GM12878 (cell line): Measurements from ENCODE around the gene INSRR. TPM values are rescaled to one million over a fixed set of nuclear protein-coding genes. Genes with fewer than 3 reads are reported as not detected.
A peak's percentile ranks its signal among the peaks of the same experiment; 100 is the strongest.

Experiments
- ATAC-seq: fragments of 200-7000 bp; cut with Tn5 transposase; 3 replicates; pipeline ENCODE4 v1.9.1; 2020; ENCODE audit warnings: mild to moderate bottlenecking, moderate library complexity
- BruUV-seq: library from RNA; stranded (reverse); fragments of 400-500 nt; replicated peaks from 2 replicates; lab custom pipeline; 2021; lab: Mats Ljungman, UMichigan
- CTCF ChIA-PET: fragments of 300-600 bp; sonication (Branson Sonifier 250); formaldehyde crosslinking; extraction: SDS; loops from one replicate; lab custom pipeline; 2021; ENCODE audit warnings: inconsistent platforms; lab: Yijun Ruan, JAX
- POLR2A ChIA-PET: fragments of 350-600 bp; formaldehyde crosslinking; extraction: SDS; loops from one replicate; lab custom pipeline; 2021; ENCODE audit warnings: inconsistent platforms; lab: Charles Lee
- RAD21 ChIA-PET: fragments of 300-600 bp; sonication (Branson Sonifier 250); formaldehyde crosslinking; loops from one replicate; lab custom pipeline; 2023; ENCODE audit warnings: antibody characterized with exemption; ENCODE audit not compliant: unreplicated experiment; lab: Charles Lee
- SMC1A ChIA-PET: fragments of 300-600 bp; sonication (Branson Sonifier 250); formaldehyde crosslinking; loops from one replicate; lab custom pipeline; 2023; ENCODE audit not compliant: unreplicated experiment, uncharacterized antibody; lab: Charles Lee
- DNase-seq: peaks from one replicate; pipeline ENCODE4 v3.0.0-alpha.2; 2011; ENCODE audit warnings: low read depth, low spot score
- FAIRE-seq: peaks from 3 replicates; lab custom pipeline; 2011; peaks lifted over from hg19 to GRCh38; lab: Jason Lieb, UNC
- H2AFZ ChIP-seq: 2 replicates; pipeline ENCODE4 v1.6.0; 2011; ENCODE audit warnings: low read depth, low read length, control low read depth; ENCODE audit not compliant: control insufficient read depth
- H3K27ac ChIP-seq: 2 replicates; pipeline ENCODE4 v1.5.1; 2011; ENCODE audit warnings: control low read depth; ENCODE audit not compliant: control insufficient read depth, insufficient read depth
- H3K27me3 ChIP-seq, 2 experiments: replicated peaks in 1 of 2; 2 replicates each; pipeline versions ENCODE4 v1.6.0 to v1.6.1; 2011; ENCODE audit warnings: low read length in 1 of 2; ENCODE audit not compliant: control insufficient read depth in 2 of 2, insufficient read depth in 2 of 2
- H3K36me3 ChIP-seq, 2 experiments: 2 replicates each; pipeline ENCODE4 v1.5.1; 2011; ENCODE audit warnings: low read length in 1 of 2; ENCODE audit not compliant: control insufficient read depth in 2 of 2, insufficient read depth in 2 of 2
- H3K4me1 ChIP-seq: 2 replicates; pipeline ENCODE4 v1.6.1; 2011; ENCODE audit warnings: mild to moderate bottlenecking, low read length, moderate library complexity, mixed read lengths; ENCODE audit not compliant: control insufficient read depth, insufficient read depth
- H3K4me2 ChIP-seq: 2 replicates; pipeline ENCODE4 v1.6.0; 2011; ENCODE audit warnings: control low read depth; ENCODE audit not compliant: control insufficient read depth, insufficient read depth
- H3K4me3 ChIP-seq: fragments of 200-600 bp; sonication (generic); 2 replicates; pipeline ENCODE4 v1.5.1; 2016
- H3K79me2 ChIP-seq: 2 replicates; pipeline ENCODE4 v1.6.0; 2011; ENCODE audit warnings: low read length; ENCODE audit not compliant: control insufficient read depth, insufficient read depth
- H3K9ac ChIP-seq: 2 replicates; pipeline ENCODE4 v1.8.0; 2011; ENCODE audit warnings: low read length, control low read depth, mixed read lengths; ENCODE audit not compliant: control insufficient read depth, insufficient read depth
- H3K9me3 ChIP-seq: replicated peaks from 3 replicates; pipeline ENCODE4 v1.5.1; 2011; ENCODE audit warnings: mild to moderate bottlenecking, low read length; ENCODE audit not compliant: control insufficient read depth, insufficient read depth
- H4K20me1 ChIP-seq: 2 replicates; pipeline ENCODE4 v1.6.0; 2011; ENCODE audit not compliant: control insufficient read depth, insufficient read depth
- CBX5 ChIP-seq: sonication (generic); IDR thresholded peaks from 2 replicates; pipeline ENCODE4 v1.6.1; 2016; ENCODE audit warnings: low read depth, moderate library complexity, mild to moderate bottlenecking, inconsistent platforms
- E2F4 ChIP-seq: IDR thresholded peaks from 2 replicates; pipeline ENCODE4 v1.6.1; 2012; ENCODE audit warnings: low read depth, low read length, improper control_type of control experiment
- EGR1 ChIP-seq, 2 experiments: IDR thresholded peaks; 1 replicate in 1 of 2; 2 replicates in 1 of 2; pipeline ENCODE4 v1.6.1; 2011 to 2012; ENCODE audit warnings: low read depth in 2 of 2, low read length in 2 of 2, borderline replicate concordance in 1 of 2, mild to moderate bottlenecking in 1 of 2, moderate library complexity in 1 of 2
- FOXK2 ChIP-seq: fragments of 450-650 bp; IDR thresholded peaks from 2 replicates; pipeline ENCODE4 v1.6.1; 2017; ENCODE audit warnings: mild to moderate bottlenecking, moderate library complexity
- HDAC2 ChIP-seq: fragments of 200-600 bp; sonication (generic); IDR thresholded peaks from 2 replicates; pipeline ENCODE4 v1.6.1; 2017
- JUNB ChIP-seq: IDR thresholded peaks from 2 replicates; pipeline ENCODE4 v1.6.1; 2016; ENCODE audit warnings: antibody characterized with exemption, mild to moderate bottlenecking
- POLR2A ChIP-seq: IDR thresholded peaks from 2 replicates; pipeline ENCODE4 v1.6.1; 2011; ENCODE audit warnings: low read depth, mild to moderate bottlenecking, low read length
- POU2F2 ChIP-seq: IDR thresholded peaks from 3 replicates; pipeline ENCODE4 v1.6.1; 2011; ENCODE audit warnings: low read depth, mild to moderate bottlenecking, low read length, borderline replicate concordance
- ZNF24 ChIP-seq: fragments of 450-650 bp; IDR thresholded peaks from 2 replicates; pipeline ENCODE4 v1.6.1; 2017; ENCODE audit warnings: antibody characterized with exemption, mild to moderate bottlenecking
- ZNF384 ChIP-seq: IDR thresholded peaks from 2 replicates; pipeline ENCODE4 v1.6.1; 2012; ENCODE audit warnings: low read depth, mild to moderate bottlenecking, low read length, improper control_type of control experiment, borderline replicate concordance
- WGBS: methylation state at CpG from one replicate; pipeline ENCODE4 v1.1.6; 2016; ENCODE audit warnings: low lambda C conversion rate; ENCODE audit not compliant: insufficient replicate concordance, insufficient coverage; ENCODE audit errors: missing lambda C conversion rate; 5-methylcytosine and 5-hydroxymethylcytosine counted together
- in situ Hi-C: fragments of 300-500 bp; cut with MboI; formaldehyde crosslinking; loops from 9 replicates; pipeline ENCODE4 v1.14.3; 2018; ENCODE audit warnings: mixed read lengths
- intact Hi-C: fragments of 100-400 bp; cut with micrococcal nuclease; formaldehyde crosslinking; loops from one replicate; pipeline ENCODE4 v1.14.2; 2022; ENCODE audit not compliant: unreplicated experiment
- polyA plus RNA-seq, 11 experiments: library from polyadenylated mRNA; depleted of rRNA in 4 of 11; unstranded in 6 of 11; stranded (reverse) in 5 of 11; fragments of >200 nt; fragmentation: Nextera tagmentation in 4 of 11; fragmentation: Illumina TruSeq in 1 of 11; extraction: Ambion mirVana in 4 of 11; extraction: Trizol in 1 of 11; gene quantifications; 1 replicate in 1 of 11; 2 replicates in 10 of 11; pipeline versions ENCODE4 v1.2.1 to v1.2.3, GENCODE V29; 2011 to 2016; ENCODE audit warnings: inconsistent platforms in 2 of 11, missing spikeins in 2 of 11, low read depth in 1 of 11
- total RNA-seq, 4 experiments: library from RNA; depleted of rRNA in 3 of 4; stranded (reverse); fragments of >200 nt in 3 of 4; fragmentation: Illumina TruSeq in 1 of 4; extraction: Trizol in 1 of 4; gene quantifications; 2 replicates each; pipeline versions ENCODE4 v1.2.1 to v1.2.3, GENCODE V29; 2013 to 2021

INSRR gene
- total and polyA plus RNA-seq, 10 of the 15 experiments (the other 5 are each of a cell fraction or from before 2014, with no cell fraction given) = 0.01 TPM; not detected in 9

GRCh38 chr1:156804026-156804425 is 54.9 kb downstream of the INSRR start (continued):
- TF ChIP-seq POU2F2 (no peak), ZNF384 (no peak), EGR1 (IDR thresholded peaks at IDR 0.05; ENCODE audit: borderline replicate concordance in 1 of 2, low read depth in 2 of 2, low read length in 2 of 2) (no peak), JUNB (no peak), ZNF24 (no peak), FOXK2 (no peak)
- TF ChIP-seq, all 136 proteins: peak for 0

- ChIA-PET RAD21 (interaction anchor here (4.4 to 11.9 kb wide), 2 partner anchors 57 to 77 kb away, joined by 19 to 115 read pairs; partner anchors contain the start of genes INSRR and NTRK1), SMC1A (interaction anchor here (0.8 kb wide), 1 partner anchor 10 kb away, joined by 3 read pairs; no protein-coding TSS in a partner anchor), POLR2A (interaction anchor here (0.5 to 0.6 kb wide), 2 partner anchors 14 to 100 kb away, joined by 3 read pairs; partner anchors contain the start of gene SH2D2A), CTCF (interaction anchor here (0.7 to 9.7 kb wide), 5 partner anchors 11 to 77 kb away, joined by 4 to 206 read pairs (median 5); partner anchors contain the start of genes INSRR and NTRK1)
- Histone ChIP-seq H3K27ac (no peak overlapping the region), H3K9ac (no peak overlapping the region), H3K9me3 (no peaks in the 10 kb centered on the region), H3K4me2 (no peak overlapping the region), H3K27me3 (no peaks in the 10 kb centered on the region), H3K4me3 (no peak overlapping the region), H3K79me2 (no peaks in the 10 kb centered on the region), H2AFZ (no peak overlapping the region), H4K20me1 (no peaks in the 10 kb centered on the region), H3K36me3 (peaks cover 10 to 12% of the 10 kb centered on the region in 2 experiments; a peak in 3 of 4 replicates), H3K4me1 (peaks cover 18% of the 10 kb centered on the region)
- 76% methylated on average over 13 of the region's 13 CpGs for WGBS
- no peak for FAIRE-seq
- intact Hi-C loops (no loop called here), in situ Hi-C loops (loop anchor here (5.0 kb wide), 1 partner anchor 59 kb away; the partner anchor contains the start of gene NTRK1)
- no TSS peak for BruUV-seq
- DNase-seq = no peak
- TF ChIP-seq HDAC2 = no peak
- TF ChIP-seq POLR2A = peak; percentile 16; the same call in 1 of the 2 replicates
- no peak for TF ChIP-seq CBX5
- no peak for TF ChIP-seq E2F4
- TF ChIP-seq POU2F2 = no peak
- no peak for ATAC-seq
Observed at GRCh38 chr1:156803086-156803851, 55.6 kb downstream of the INSRR start.
